Renal cortex interstitium (tissue), 15 donors: ENCODE measurements around the gene CTSD. TPM values are rescaled to one million over a fixed set of nuclear protein-coding genes. Genes with fewer than 3 reads are reported as not detected.
"Not testable (repeated sequence)": the region's sequence is repeated elsewhere in the genome, so short reads cannot be mapped to it uniquely, and the experiment has no call there.

Source experiments
- DNase-seq, 11 donors: peaks; one replicate each; pipeline ENCODE4 v3.0.0-alpha.2; 2013; ENCODE audit warnings: low read depth in 9 of 11, low spot score in 4 of 11; ENCODE audit errors: extremely low read depth in 1 of 11
- long read RNA-seq, 16 experiments: transcript quantifications; one replicate each; lab custom pipeline, GENCODE V29; 2026
- polyA plus RNA-seq, 3 donors: library from polyadenylated mRNA; unstranded; fragments of 120-200 nt; gene quantifications; one replicate each; pipeline ENCODE4 v1.2.1, GENCODE V29; 2013; ENCODE audit not compliant: insufficient read length in 3 of 3

CTSD gene
- 100 to 1,000 TPM; 195 to 261 (median 236) TPM for polyA plus RNA-seq
- long read RNA-seq, donor 1, transcript CTSD-201 (9 exons, 2,123 nt), result major isoform, 57 of 81 reads
- long read RNA-seq, donor 1, partial matches to known transcripts, result 22 of 81 reads
- long read RNA-seq, donor 1, other reads (novel, unspliced or antisense), result 0 of 81 reads
- long read RNA-seq, donor 2, transcript CTSD-201 (9 exons, 2,123 nt), result major isoform, 59 of 81 reads
- long read RNA-seq, donor 2, partial matches to known transcripts, result 21 of 81 reads
- long read RNA-seq, donor 2, other reads (novel, unspliced or antisense), result 0 of 81 reads
- long read RNA-seq, donor 3, transcript CTSD-201 (9 exons, 2,123 nt), result major isoform, 105 of 181 reads
- long read RNA-seq, donor 3, partial matches to known transcripts, result 74 of 181 reads
- long read RNA-seq, donor 3, other reads (novel, unspliced or antisense), result 0 of 181 reads
- long read RNA-seq, donor 4, transcript CTSD-201 (9 exons, 2,123 nt), result major isoform, 71 of 113 reads
- long read RNA-seq, donor 4, partial matches to known transcripts, result 39 of 113 reads
- long read RNA-seq, donor 4, other reads (novel, unspliced or antisense), result 0 of 113 reads
- long read RNA-seq, donor 5, result 0 reads
- long read RNA-seq, donor 6, transcript CTSD-201 (9 exons, 2,123 nt), result major isoform, 57 of 102 reads
- long read RNA-seq, donor 6, partial matches to known transcripts, result 43 of 102 reads
- long read RNA-seq, donor 6, other reads (novel, unspliced or antisense), result 0 of 102 reads
- long read RNA-seq, donor 7, transcript CTSD-201 (9 exons, 2,123 nt), result major isoform, 82 of 125 reads
- long read RNA-seq, donor 7, partial matches to known transcripts, result 42 of 125 reads
- long read RNA-seq, donor 7, other reads (novel, unspliced or antisense), result 0 of 125 reads
- long read RNA-seq, donor 8, transcript CTSD-201 (9 exons, 2,123 nt), result major isoform, 136 of 170 reads
- long read RNA-seq, donor 8, partial matches to known transcripts, result 33 of 170 reads
- long read RNA-seq, donor 8, other reads (novel, unspliced or antisense), result 0 of 170 reads
- long read RNA-seq, donor 9, transcript CTSD-201 (9 exons, 2,123 nt), result major isoform, 75 of 146 reads
- long read RNA-seq, donor 9, partial matches to known transcripts, result 70 of 146 reads
- long read RNA-seq, donor 9, other reads (novel, unspliced or antisense), result 0 of 146 reads
- long read RNA-seq, donor 10, transcript CTSD-201 (9 exons, 2,123 nt), result major isoform, 80 of 130 reads
- long read RNA-seq, donor 10, partial matches to known transcripts, result 49 of 130 reads
- long read RNA-seq, donor 10, other reads (novel, unspliced or antisense), result 0 of 130 reads
- long read RNA-seq, donor 11, transcript CTSD-201 (9 exons, 2,123 nt), result major isoform, 66 of 124 reads
- long read RNA-seq, donor 11, partial matches to known transcripts, result 57 of 124 reads
- long read RNA-seq, donor 11, other reads (novel, unspliced or antisense), result 0 of 124 reads
- long read RNA-seq, donor 12, transcript CTSD-201 (9 exons, 2,123 nt), result major isoform, 37 of 43 reads
- long read RNA-seq, donor 12, partial matches to known transcripts, result 6 of 43 reads
- long read RNA-seq, donor 12, other reads (novel, unspliced or antisense), result 0 of 43 reads
- long read RNA-seq, donor 13, result 0 reads
- long read RNA-seq, donor 14, transcript CTSD-201 (9 exons, 2,123 nt), result major isoform, 73 of 94 reads
- long read RNA-seq, donor 14, partial matches to known transcripts, result 20 of 94 reads
- long read RNA-seq, donor 14, other reads (novel, unspliced or antisense), result 0 of 94 reads
- long read RNA-seq, donor 15, transcript CTSD-201 (9 exons, 2,123 nt), result major isoform, 41 of 69 reads
- long read RNA-seq, donor 15, partial matches to known transcripts, result 28 of 69 reads
- long read RNA-seq, donor 15, other reads (novel, unspliced or antisense), result 0 of 69 reads
- long read RNA-seq, donor 16, transcript CTSD-201 (9 exons, 2,123 nt), result major isoform, 190 of 401 reads
- long read RNA-seq, donor 16, partial matches to known transcripts, result 209 of 401 reads
- long read RNA-seq, donor 16, other reads (novel, unspliced or antisense), result 0 of 401 reads

DNA sequence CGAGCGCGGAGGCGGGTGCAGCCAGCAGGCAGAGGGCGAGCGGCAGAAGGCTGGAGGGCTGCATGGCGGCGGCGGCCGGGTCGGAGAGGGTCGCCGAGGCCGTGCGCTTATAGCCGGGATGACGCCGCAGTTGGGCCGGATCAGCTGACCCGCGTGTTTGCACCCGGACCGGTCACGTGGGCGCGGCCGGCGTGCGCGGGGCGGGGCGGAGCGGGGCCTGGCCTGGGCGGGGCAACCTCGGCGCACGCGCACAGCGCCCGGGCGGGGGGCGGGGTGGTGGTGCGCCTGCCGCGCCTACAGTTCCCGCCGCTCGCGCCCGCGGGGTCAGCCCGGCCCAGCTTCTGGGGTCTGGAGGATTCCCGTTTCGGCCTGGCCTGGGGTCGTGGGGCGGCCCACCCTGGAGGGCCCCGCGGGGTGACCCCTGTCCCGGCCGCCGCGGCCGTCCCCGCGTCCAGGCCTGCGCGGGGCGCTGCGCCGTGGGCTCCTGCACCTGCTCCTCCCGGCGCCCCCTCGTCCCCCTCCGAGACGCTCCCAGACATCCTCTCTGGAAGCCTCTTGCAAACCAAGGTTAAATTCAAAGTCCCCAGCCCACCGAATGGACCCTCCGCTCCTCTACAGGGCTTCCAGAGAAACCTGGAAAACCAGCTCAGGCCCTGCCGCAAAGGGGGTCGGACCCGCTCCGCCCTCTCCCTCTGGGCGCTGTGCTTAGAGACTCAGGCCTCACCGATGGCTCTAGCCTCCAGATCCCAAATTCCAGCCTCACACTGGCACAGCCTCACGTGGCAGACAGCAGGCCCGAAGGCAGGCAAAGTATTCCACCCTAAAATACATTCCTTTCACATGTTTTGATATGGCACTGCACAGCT is at the start of gene CTSD:
TSS of gene CTSD (minus strand) at position 132 of the 866 bp plus-strand sequence. CDS start at position 64, 68 bp downstream.
- peak in 9 of 11 donors; percentile 44 to 76 (median 71) for DNase-seq

DNA sequence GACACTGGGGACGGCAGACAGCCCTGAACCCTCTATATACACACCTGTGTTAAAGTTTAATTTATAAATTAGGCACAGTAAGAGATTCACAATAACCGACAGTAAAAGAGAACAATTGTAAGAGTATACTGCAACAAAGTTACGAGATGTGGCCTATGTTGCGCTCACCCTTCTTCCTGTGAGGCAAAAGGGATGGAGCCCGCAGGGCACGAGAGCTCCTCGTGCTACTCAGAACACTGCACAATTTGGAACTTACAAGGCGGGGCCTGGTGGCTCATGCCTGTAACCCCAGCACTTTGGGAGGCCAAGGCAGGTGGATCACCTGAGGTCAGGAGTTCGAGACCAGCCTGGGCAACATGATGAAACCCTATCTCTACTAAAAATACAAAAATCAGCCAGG is 49.6 kb upstream of the CTSD start:
- DNase-seq, result not testable (repeated sequence)

DNA sequence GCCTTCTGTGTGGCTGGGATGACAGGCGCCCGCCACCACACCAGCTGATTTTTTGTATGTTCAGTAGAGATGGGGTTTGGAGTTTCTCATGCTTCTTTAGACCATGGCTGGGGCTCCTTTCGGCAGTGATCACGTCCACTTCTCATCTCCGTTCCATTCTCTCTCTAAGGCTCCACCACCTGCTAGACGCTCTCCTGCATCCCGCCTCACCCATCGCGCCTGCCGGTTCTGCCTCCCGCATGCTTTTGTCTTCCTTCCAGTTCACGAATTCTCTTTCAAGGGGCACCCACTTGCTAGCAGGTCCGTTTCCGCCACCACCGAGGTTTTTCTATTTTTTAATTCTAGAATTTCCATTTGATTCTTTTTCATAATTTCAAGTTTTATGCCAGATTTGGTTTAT is 49.1 kb upstream of the CTSD start:
- DNase-seq, result no peak

DNA sequence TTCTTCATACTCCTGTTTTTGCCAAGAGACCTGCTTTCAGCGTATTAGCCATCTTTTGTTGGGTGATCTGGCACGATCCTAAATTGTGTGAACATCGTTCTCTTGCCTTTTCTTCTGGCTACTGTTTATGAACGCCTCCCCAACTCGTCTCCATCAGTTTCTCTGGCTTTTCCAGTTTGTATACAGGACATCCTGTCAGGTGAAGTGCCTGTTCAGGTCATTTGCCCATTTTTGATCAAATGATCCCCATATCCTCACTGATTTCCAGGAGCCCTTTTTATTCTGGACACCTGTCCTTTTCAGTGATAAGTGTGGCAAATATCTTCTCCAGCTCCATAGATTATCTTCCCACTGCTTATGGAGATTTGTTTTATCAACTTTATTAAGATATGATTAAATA is 48.5 kb upstream of the CTSD start:
- DNase-seq, result no peak

DNA sequence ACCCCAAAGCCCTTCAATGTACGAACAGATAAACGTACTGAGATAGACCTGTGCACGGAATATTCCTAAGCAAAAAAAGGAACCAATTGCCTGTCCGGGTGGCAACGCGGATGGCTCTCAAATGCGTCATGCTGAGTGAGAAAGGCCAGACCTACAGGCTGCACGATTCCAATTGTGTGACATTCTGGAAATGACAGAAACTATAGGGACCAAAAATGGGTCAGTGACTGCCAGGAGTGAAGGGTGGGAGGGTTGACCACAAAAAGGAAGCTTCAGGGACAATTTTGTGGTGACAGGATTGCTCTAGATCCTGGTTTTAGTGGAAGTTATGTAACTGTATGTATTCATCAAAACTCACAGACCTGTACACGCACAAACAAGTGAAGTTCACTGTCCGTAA is 47.0 kb upstream of the CTSD start:
- no peak for DNase-seq

DNA sequence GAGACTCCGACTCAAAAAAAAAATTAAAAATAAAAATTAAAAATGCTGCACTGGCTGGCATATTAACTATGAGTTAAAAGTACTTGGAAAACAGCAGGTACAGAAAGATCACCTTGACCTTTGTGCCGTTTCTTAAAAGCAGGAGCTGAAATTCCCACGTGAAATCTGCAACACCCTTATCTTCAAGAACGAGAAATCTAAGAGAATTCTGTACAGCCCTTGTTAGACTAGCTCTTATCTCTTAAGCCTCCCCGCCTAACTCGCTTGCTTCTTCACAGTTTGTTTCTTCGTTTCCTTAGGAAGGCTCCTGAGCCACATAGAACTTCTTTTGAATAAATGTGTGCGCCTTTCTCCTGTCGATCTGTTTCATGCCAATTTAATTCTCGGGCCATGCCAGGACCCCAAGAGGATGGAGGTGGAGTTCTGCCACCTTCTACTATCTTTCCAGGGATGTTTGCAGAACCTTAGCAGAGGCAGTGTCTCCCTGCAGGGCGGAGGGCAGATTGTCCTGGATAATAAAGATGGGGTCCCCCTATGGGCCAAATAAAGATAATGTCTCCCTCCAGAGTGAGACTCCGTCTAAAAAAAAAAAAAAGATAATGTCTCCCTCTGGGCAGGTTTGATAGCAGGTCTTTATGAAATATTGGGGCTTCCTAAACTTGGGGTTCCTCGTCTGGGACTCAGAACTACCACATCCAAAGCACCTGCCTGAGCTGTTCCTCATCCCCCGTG is 43.7 kb upstream of the CTSD start:
- no peak for DNase-seq

DNA sequence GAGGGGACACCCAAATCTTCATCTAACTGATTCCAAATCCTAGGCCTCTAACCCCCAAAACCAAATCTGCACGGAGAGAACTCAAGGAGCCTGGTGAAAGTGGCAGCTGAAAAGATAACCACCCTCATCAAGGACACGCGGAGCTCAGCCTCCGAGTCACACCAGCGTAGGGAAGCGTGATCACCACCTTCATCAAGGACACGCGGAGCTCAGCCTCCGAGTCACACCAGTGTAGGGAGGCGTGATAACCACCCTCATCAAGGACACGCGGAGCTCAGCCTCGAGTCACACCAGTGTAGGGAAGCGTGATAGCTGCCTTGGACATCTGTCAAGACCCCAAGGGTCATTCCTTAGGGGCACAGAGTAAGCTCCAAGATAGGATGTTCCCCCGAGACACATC is 41.8 kb upstream of the CTSD start:
- DNase-seq, result no peak

DNA sequence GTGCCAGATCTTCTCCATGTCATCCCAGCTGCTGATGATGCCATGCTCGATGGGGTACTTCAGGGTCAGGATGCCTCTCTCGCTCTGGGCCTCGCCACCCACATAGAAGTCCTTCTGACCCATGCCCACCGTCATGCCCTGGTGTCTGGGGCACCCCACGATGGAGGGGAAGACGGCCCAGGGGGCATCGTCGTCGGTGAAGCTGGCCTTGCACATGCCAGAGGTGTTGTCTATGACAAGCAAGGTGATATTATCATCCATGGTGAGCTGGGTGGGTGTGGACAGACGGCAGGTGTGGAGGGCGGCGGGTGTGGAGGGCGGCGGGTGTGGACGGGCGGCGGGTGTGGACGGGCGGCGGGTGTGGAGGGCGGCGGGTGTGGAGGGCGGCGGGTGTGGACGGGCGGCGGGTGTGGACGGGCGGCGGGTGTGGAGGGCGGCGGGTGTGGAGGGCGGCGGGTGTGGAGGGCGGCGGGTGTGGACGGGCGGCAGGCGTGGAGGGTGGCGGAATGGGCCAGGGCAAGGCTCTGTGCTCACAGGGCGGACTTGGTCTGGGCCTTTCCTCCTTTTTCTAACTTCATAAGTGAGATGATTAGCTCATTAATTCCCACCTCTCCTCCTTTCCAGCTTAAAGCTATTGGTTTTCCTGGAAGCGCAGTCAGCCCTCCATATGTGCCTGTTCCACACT is 40.2 kb upstream of the CTSD start:
- not testable (repeated sequence) for DNase-seq

GRCh38 chr11:1803246-1803645 is 39.5 kb upstream of the CTSD start:
- no peak for DNase-seq

GRCh38 chr11:1797391-1798125 is 33.8 kb upstream of the CTSD start:
- DNase-seq, result no peak

DNA sequence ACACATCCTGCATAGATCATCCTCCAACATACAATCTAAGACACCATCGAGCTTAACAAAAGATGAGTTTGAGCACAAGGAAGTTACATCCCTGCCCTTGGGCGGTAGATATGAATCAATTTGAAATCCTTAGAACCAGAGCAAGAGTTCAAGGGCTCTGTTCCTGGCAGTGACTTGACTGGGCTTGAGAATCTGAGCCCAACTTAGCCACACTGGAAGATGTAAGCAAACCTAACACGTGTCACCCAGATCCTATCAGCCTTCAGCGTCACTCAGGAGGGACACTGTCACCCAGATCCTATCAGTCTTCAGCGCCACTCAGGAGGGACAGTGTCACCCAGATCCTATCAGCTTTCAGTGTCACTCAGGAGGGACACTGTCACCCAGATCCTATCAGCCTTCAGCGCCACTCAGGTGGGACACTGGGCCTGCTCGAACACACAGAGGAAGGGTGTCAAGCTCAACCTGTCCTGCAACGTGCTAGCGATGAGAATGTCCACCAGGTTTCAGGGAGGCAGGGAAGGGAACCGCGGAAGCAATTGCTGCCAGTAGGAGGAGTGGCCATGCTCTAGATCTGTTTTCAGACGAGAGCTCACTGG is 32.8 kb upstream of the CTSD start:
- DNase-seq, result no peak

GRCh38 chr11:1793081-1793480 is 29.4 kb upstream of the CTSD start:
- DNase-seq, result no peak

DNA sequence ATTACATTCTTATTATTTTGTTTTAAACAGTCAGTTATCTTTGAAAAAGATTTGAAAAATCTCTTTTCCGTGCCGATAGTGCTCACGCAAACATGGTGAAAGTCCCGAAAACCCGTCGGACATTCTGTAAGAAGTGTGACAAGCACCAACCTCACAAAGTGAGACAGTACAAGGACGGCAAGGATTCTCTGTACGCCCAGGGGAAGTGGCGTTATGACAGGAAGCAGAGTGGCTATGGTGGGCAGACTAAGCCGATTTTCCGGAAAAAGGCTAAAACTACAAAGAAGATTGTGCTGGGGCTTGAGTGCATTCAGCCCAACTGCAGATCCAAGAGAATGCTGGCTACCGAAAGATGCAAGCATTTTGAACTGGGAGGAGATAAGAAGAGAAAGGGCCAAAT is 28.7 kb upstream of the CTSD start:
- no peak for DNase-seq

- DNase-seq, result no peak
These were observed 28.2 kb upstream of the CTSD start for GRCh38 chr11:1791912-1792311.

- no peak for DNase-seq
These were observed 22.7 kb upstream of the CTSD start for GRCh38 chr11:1786466-1786865.
